GM23338 (cell line): ENCODE results near the gene PHLDB3. TPM values are rescaled to one million over a fixed set of nuclear protein-coding genes. Genes with fewer than 3 reads are reported as not detected.

Source experiments
- ATAC-seq: fragments of 200-7000 bp; cut with Tn5 transposase; 3 replicates; pipeline ENCODE4 v1.9.1; 2020
- DNase-seq: peaks from one replicate; pipeline ENCODE4 v3.0.0-alpha.2; 2015; ENCODE audit warnings: low spot score
- H2AFZ ChIP-seq: fragments of 200-600 bp; sonication (generic); 2 replicates; pipeline ENCODE4 v1.8.0; 2016; ENCODE audit warnings: antibody characterized with exemption, mild to moderate bottlenecking, moderate library complexity
- H3F3A ChIP-seq: fragments of 200-600 bp; sonication (generic); replicated peaks from 2 replicates; pipeline ENCODE4 v1.8.0; 2017; ENCODE audit warnings: antibody characterized with exemption, mixed run types, low read depth
- H3K27ac ChIP-seq: fragments of 200-600 bp; sonication (generic); 2 replicates; pipeline ENCODE4 v1.6.1; 2016; ENCODE audit warnings: low read depth
- H3K27me3 ChIP-seq: fragments of 200-600 bp; sonication (generic); 2 replicates; pipeline ENCODE4 v1.8.0; 2016; ENCODE audit warnings: mild to moderate bottlenecking, mixed run types, moderate library complexity; ENCODE audit not compliant: insufficient read depth
- H3K36me3 ChIP-seq: fragments of 200-600 bp; sonication (generic); 2 replicates; pipeline ENCODE4 v1.8.0; 2016; ENCODE audit warnings: mild to moderate bottlenecking; ENCODE audit not compliant: insufficient read depth
- H3K4me1 ChIP-seq: fragments of 200-600 bp; sonication (generic); 2 replicates; pipeline ENCODE4 v1.8.0; 2016; ENCODE audit warnings: mild to moderate bottlenecking, moderate library complexity; ENCODE audit not compliant: insufficient read depth
- H3K4me2 ChIP-seq: fragments of 200-600 bp; sonication (generic); 2 replicates; pipeline ENCODE4 v1.7.1; 2017; ENCODE audit warnings: mixed run types
- H3K4me3 ChIP-seq: fragments of 200-600 bp; sonication (generic); 2 replicates; pipeline ENCODE4 v1.6.1; 2016; ENCODE audit warnings: mixed run types
- H3K79me2 ChIP-seq: fragments of 200-600 bp; sonication (generic); replicated peaks from 2 replicates; pipeline ENCODE4 v1.8.0; 2017; ENCODE audit warnings: mild to moderate bottlenecking; ENCODE audit not compliant: insufficient read depth
- H3K9me2 ChIP-seq: fragments of 200-600 bp; sonication (generic); 2 replicates; pipeline ENCODE4 v1.8.0; 2017; ENCODE audit not compliant: insufficient read depth
- H4K20me1 ChIP-seq: fragments of 200-600 bp; sonication (generic); replicated peaks from 2 replicates; pipeline ENCODE4 v1.8.0; 2017; ENCODE audit warnings: mild to moderate bottlenecking; ENCODE audit not compliant: insufficient read depth
- H3K27ac Mint-ChIP-seq: 2 replicates; pipeline ENCODE4 v1.8.0; 2020; ENCODE audit warnings: inconsistent platforms, mild to moderate bottlenecking, moderate library complexity, mixed read lengths
- H3K27me3 Mint-ChIP-seq: 3 replicates; pipeline ENCODE4 v1.8.0; 2022; ENCODE audit warnings: low read depth, mild to moderate bottlenecking, moderate library complexity, mixed read lengths, inconsistent platforms; ENCODE audit not compliant: insufficient read depth, poor library complexity
- H3K36me3 Mint-ChIP-seq: 3 replicates; pipeline ENCODE4 v1.8.0; 2021; ENCODE audit warnings: low read depth, mild to moderate bottlenecking, inconsistent platforms, moderate library complexity, mixed read lengths
- H3K4me1 Mint-ChIP-seq: 3 replicates; pipeline ENCODE4 v1.8.0; 2020; ENCODE audit warnings: mild to moderate bottlenecking, inconsistent platforms, mixed read lengths
- H3K4me3 Mint-ChIP-seq: 3 replicates; pipeline ENCODE4 v1.8.0; 2021; ENCODE audit warnings: moderate library complexity, mild to moderate bottlenecking, inconsistent platforms, mixed read lengths
- H3K9me3 Mint-ChIP-seq: 3 replicates; pipeline ENCODE4 v1.8.0; 2020; ENCODE audit warnings: moderate library complexity, mild to moderate bottlenecking, inconsistent platforms, mixed read lengths
- CREB1 ChIP-seq: fragments of 250-450 bp; sonication (Bioruptor Pico); IDR thresholded peaks from 2 replicates; pipeline ENCODE4 v1.5.0; 2020; ENCODE audit warnings: low read depth, mild to moderate bottlenecking, moderate library complexity
- EZH2 ChIP-seq: fragments of 200-600 bp; sonication (generic); IDR thresholded peaks from one replicate; pipeline ENCODE4 v1.8.0; 2017; ENCODE audit warnings: antibody characterized with exemption, mild to moderate bottlenecking, low read depth; ENCODE audit not compliant: unreplicated experiment
- EZH2phosphoT487 ChIP-seq: fragments of 200-600 bp; sonication (generic); IDR thresholded peaks from one replicate; pipeline ENCODE4 v1.8.1; 2018; ENCODE audit warnings: antibody characterized with exemption; ENCODE audit not compliant: unreplicated experiment
- JUNB ChIP-seq: IDR thresholded peaks from one replicate; pipeline ENCODE4 v1.6.1; 2016; ENCODE audit warnings: antibody characterized with exemption; ENCODE audit not compliant: unreplicated experiment
- NANOG ChIP-seq: IDR thresholded peaks from 2 replicates; pipeline ENCODE4 v1.6.1; 2016; ENCODE audit warnings: antibody characterized with exemption, borderline replicate concordance
- POLR2AphosphoS5 ChIP-seq: IDR thresholded peaks from 2 replicates; pipeline ENCODE4 v1.6.1; 2016; ENCODE audit warnings: antibody characterized with exemption, low read depth
- ZNF114 ChIP-seq: fragments of 250-450 bp; sonication (Bioruptor Pico); IDR thresholded peaks from 2 replicates; pipeline ENCODE4 v1.5.0; 2020; ENCODE audit warnings: mild to moderate bottlenecking, moderate library complexity
- ZNF331 ChIP-seq: fragments of 250-450 bp; sonication (Bioruptor Pico); IDR thresholded peaks from 2 replicates; pipeline ENCODE4 v1.5.0; 2020; ENCODE audit warnings: low read depth, mild to moderate bottlenecking, moderate library complexity
- polyA plus RNA-seq: library from polyadenylated mRNA; unstranded; fragments of >200 nt; fragmentation: Nextera tagmentation; extraction: Ambion mirVana; gene quantifications from 2 replicates; pipeline ENCODE4 v1.2.1, GENCODE V29; 2016
- total RNA-seq: library from RNA; depleted of rRNA; stranded (reverse); fragments of >200 nt; shearing (Covaris generic); gene quantifications from 2 replicates; pipeline ENCODE4 v1.2.3, GENCODE V29; 2014
- TF ChIP-seq, protein P1 (sequence below): IDR thresholded peaks from 2 replicates; pipeline ENCODE4 v1.6.1; 2016; ENCODE audit warnings: antibody characterized with exemption
- TF ChIP-seq, protein P2 (sequence below): IDR thresholded peaks from one replicate; pipeline ENCODE4 v1.6.1; 2018; ENCODE audit warnings: antibody characterized with exemption; ENCODE audit not compliant: unreplicated experiment
- TF ChIP-seq, protein P3 (sequence below), 2 experiments: fragments of 200-600 bp in 1 of 2; sonication (generic) in 1 of 2; conservative IDR thresholded peaks; 2 replicates each; pipeline versions ENCODE4 v1.5.1 to v1.6.1; 2016 to 2017; ENCODE audit warnings: antibody characterized with exemption in 2 of 2, low read depth in 2 of 2, mild to moderate bottlenecking in 2 of 2, moderate library complexity in 1 of 2

Gene PHLDB3
- total and polyA plus RNA-seq, 2 experiments from 2014 or later, result 6.3 to 15.4 TPM

DNA sequence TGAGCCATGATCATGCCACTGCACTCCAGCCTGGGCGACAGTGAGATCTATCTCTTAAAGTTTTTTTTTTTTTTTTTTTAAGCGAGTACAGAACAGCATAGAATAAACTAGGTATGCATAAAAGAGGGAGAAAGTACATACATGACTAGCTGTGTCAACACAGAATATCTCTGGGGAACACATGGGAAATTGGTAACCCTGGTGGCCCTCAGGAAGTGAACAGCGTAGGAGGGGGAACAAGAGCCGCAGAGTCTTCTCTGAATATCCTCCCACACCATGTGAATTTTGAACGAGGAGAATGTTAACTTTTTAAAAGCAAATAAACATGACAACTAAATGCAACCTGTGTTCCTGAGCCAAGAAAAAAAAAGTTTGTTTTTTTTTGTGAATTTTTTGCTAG, 15.2 kb downstream of the PHLDB3 start (continued):
- TF ChIP-seq CREB1 (CRISPR knock-in tag) (no peak), EZH2phosphoT487 (no peak), ZNF331 (CRISPR knock-in tag) (no peak)
- TF ChIP-seq, protein P1, sequence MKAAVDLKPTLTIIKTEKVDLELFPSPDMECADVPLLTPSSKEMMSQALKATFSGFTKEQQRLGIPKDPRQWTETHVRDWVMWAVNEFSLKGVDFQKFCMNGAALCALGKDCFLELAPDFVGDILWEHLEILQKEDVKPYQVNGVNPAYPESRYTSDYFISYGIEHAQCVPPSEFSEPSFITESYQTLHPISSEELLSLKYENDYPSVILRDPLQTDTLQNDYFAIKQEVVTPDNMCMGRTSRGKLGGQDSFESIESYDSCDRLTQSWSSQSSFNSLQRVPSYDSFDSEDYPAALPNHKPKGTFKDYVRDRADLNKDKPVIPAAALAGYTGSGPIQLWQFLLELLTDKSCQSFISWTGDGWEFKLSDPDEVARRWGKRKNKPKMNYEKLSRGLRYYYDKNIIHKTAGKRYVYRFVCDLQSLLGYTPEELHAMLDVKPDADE, result no peak

DNA sequence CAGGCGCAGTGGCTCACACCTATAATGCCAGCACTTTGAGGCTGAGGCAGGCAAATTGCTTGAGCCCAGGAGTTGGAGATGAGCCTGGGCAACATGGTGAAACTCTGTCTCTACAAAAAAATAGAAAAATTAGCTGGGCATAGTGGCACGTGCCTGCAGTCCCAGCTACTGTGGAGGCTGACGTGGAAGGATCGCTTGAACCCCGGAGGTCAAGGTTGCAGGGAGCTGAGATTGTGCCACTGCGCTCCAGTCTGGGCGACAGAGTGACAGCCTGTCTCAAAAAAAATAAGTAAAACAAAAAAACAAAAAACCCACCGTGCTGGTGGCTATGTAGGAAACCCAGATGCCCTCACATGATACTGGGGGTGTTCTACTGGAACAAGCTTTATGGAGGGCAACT, 16.4 kb downstream of the PHLDB3 start:
- Mint-ChIP-seq H3K4me3 (no peak overlapping the region), H3K9me3 (no peaks in the 10 kb centered on the region), H3K4me1 (no peaks in the 10 kb centered on the region), H3K36me3 (no peaks in the 10 kb centered on the region), H3K27ac (no peak overlapping the region), H3K27me3 (peaks cover 1% of the 10 kb centered on the region)
- H3K4me2 ChIP-seq, result no peak overlapping the region
- H3K79me2 ChIP-seq, result no peaks in the 10 kb centered on the region
- H3K27ac ChIP-seq, result no peak overlapping the region
- no peaks in the 10 kb centered on the region for H3K36me3 ChIP-seq
- no peaks in the 10 kb centered on the region for H4K20me1 ChIP-seq
- H2AFZ ChIP-seq, result no peak overlapping the region
- H3F3A ChIP-seq, result no peaks in the 10 kb centered on the region
- H3K4me1 ChIP-seq, result no peaks in the 10 kb centered on the region
- H3K4me3 ChIP-seq, result no peak overlapping the region
- no peak for ATAC-seq
- TF ChIP-seq POLR2AphosphoS5, result no peak
- TF ChIP-seq CREB1 (CRISPR knock-in tag), result no peak
- no peak for TF ChIP-seq JUNB
- TF ChIP-seq, protein P1, result no peak
- no peak for TF ChIP-seq NANOG
- TF ChIP-seq EZH2phosphoT487, result no peak
- TF ChIP-seq EZH2, result no peak
- no peaks in the 10 kb centered on the region for H3K9me2 ChIP-seq
- DNase-seq, result no peak
- no peaks in the 10 kb centered on the region for H3K27me3 ChIP-seq

DNA sequence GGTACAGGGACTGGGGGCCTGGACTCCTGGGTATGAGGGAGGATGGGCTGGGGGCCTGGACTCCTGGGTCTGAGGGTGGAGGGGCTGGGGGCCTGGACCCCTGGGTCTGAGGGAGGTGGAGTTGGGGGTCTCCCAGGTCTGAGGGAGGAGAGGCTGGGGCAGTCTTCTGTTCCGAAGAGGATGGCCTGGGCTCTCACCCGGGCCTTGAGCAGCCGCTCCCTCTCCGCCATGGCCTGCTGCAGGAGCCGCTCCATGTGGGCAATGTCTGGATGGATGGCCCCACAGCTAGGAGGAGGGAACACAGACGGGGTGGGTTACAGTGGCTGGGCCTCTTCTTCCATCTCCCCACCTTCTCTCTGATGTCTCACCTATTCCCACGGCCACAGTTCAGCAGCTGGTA, 18.1 kb downstream of the PHLDB3 start:
- ATAC-seq (no peak), DNase-seq (no peak)
- Mint-ChIP-seq H3K27ac (no peak overlapping the region), H3K27me3 (peaks cover 4% of the 10 kb centered on the region), H3K36me3 (no peaks in the 10 kb centered on the region), H3K4me1 (no peaks in the 10 kb centered on the region), H3K4me3 (no peak overlapping the region), H3K9me3 (no peaks in the 10 kb centered on the region)
- Histone ChIP-seq H4K20me1 (no peaks in the 10 kb centered on the region), H3K27me3 (no peaks in the 10 kb centered on the region), H3F3A (no peaks in the 10 kb centered on the region), H3K79me2 (no peaks in the 10 kb centered on the region), H2AFZ (no peak overlapping the region), H3K4me3 (no peak overlapping the region), H3K4me2 (no peak overlapping the region), H3K9me2 (no peaks in the 10 kb centered on the region), H3K36me3 (no peaks in the 10 kb centered on the region), H3K4me1 (no peaks in the 10 kb centered on the region), H3K27ac (no peak overlapping the region)
- no peak for TF ChIP-seq ZNF114 (CRISPR knock-in tag)
- TF ChIP-seq, protein P2, sequence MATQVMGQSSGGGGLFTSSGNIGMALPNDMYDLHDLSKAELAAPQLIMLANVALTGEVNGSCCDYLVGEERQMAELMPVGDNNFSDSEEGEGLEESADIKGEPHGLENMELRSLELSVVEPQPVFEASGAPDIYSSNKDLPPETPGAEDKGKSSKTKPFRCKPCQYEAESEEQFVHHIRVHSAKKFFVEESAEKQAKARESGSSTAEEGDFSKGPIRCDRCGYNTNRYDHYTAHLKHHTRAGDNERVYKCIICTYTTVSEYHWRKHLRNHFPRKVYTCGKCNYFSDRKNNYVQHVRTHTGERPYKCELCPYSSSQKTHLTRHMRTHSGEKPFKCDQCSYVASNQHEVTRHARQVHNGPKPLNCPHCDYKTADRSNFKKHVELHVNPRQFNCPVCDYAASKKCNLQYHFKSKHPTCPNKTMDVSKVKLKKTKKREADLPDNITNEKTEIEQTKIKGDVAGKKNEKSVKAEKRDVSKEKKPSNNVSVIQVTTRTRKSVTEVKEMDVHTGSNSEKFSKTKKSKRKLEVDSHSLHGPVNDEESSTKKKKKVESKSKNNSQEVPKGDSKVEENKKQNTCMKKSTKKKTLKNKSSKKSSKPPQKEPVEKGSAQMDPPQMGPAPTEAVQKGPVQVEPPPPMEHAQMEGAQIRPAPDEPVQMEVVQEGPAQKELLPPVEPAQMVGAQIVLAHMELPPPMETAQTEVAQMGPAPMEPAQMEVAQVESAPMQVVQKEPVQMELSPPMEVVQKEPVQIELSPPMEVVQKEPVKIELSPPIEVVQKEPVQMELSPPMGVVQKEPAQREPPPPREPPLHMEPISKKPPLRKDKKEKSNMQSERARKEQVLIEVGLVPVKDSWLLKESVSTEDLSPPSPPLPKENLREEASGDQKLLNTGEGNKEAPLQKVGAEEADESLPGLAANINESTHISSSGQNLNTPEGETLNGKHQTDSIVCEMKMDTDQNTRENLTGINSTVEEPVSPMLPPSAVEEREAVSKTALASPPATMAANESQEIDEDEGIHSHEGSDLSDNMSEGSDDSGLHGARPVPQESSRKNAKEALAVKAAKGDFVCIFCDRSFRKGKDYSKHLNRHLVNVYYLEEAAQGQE, result no peak
- TF ChIP-seq NANOG, result no peak
- TF ChIP-seq, protein P1, result no peak
- TF ChIP-seq, protein P3, sequence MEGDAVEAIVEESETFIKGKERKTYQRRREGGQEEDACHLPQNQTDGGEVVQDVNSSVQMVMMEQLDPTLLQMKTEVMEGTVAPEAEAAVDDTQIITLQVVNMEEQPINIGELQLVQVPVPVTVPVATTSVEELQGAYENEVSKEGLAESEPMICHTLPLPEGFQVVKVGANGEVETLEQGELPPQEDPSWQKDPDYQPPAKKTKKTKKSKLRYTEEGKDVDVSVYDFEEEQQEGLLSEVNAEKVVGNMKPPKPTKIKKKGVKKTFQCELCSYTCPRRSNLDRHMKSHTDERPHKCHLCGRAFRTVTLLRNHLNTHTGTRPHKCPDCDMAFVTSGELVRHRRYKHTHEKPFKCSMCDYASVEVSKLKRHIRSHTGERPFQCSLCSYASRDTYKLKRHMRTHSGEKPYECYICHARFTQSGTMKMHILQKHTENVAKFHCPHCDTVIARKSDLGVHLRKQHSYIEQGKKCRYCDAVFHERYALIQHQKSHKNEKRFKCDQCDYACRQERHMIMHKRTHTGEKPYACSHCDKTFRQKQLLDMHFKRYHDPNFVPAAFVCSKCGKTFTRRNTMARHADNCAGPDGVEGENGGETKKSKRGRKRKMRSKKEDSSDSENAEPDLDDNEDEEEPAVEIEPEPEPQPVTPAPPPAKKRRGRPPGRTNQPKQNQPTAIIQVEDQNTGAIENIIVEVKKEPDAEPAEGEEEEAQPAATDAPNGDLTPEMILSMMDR (conservative IDR thresholded peaks at IDR 0.05; ENCODE audit: low read depth in 2 of 2), result no peak
